ENCODE measurements around the gene GALP.

DNA sequence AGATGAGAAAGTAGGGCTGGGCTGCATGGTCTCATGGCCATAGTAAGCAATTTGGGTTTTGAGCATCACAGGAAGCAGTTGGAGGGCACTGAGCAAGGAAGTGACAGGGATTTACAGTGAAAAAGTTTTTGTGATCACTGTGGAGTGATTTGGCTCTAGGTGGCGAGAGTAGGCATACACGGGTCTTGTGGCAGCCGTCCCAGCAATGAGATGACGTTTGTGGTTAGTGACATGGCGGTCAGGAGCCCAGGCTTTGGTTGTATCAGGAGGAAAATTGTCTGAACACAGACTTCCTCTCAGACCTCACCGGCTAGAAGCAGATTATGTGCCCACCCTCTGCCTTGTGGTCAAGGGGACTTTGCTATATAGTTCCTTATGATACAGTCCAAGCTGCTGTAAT, 31.4 kb upstream of the GALP start:
- no peak for TF ChIP-seq POLR2A (IDR thresholded peaks at IDR 0.05)
- TF ChIP-seq, protein P1, sequence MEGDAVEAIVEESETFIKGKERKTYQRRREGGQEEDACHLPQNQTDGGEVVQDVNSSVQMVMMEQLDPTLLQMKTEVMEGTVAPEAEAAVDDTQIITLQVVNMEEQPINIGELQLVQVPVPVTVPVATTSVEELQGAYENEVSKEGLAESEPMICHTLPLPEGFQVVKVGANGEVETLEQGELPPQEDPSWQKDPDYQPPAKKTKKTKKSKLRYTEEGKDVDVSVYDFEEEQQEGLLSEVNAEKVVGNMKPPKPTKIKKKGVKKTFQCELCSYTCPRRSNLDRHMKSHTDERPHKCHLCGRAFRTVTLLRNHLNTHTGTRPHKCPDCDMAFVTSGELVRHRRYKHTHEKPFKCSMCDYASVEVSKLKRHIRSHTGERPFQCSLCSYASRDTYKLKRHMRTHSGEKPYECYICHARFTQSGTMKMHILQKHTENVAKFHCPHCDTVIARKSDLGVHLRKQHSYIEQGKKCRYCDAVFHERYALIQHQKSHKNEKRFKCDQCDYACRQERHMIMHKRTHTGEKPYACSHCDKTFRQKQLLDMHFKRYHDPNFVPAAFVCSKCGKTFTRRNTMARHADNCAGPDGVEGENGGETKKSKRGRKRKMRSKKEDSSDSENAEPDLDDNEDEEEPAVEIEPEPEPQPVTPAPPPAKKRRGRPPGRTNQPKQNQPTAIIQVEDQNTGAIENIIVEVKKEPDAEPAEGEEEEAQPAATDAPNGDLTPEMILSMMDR (IDR thresholded peaks at IDR 0.05) = no peak

Measured in uterus (tissue), 2 donors.